ENCODE results near the gene FUT8.

Gene FUT8

GRCh38 chr14:65528069-65528468 is 115.5 kb downstream of the FUT8 start:
- no peak overlapping the region for H3K9ac ChIP-seq
- no peak overlapping the region for H3K27ac ChIP-seq
- TF ChIP-seq, protein P1, sequence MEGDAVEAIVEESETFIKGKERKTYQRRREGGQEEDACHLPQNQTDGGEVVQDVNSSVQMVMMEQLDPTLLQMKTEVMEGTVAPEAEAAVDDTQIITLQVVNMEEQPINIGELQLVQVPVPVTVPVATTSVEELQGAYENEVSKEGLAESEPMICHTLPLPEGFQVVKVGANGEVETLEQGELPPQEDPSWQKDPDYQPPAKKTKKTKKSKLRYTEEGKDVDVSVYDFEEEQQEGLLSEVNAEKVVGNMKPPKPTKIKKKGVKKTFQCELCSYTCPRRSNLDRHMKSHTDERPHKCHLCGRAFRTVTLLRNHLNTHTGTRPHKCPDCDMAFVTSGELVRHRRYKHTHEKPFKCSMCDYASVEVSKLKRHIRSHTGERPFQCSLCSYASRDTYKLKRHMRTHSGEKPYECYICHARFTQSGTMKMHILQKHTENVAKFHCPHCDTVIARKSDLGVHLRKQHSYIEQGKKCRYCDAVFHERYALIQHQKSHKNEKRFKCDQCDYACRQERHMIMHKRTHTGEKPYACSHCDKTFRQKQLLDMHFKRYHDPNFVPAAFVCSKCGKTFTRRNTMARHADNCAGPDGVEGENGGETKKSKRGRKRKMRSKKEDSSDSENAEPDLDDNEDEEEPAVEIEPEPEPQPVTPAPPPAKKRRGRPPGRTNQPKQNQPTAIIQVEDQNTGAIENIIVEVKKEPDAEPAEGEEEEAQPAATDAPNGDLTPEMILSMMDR (conservative IDR thresholded peaks at IDR 0.05; ENCODE audit: low read depth, low read length), result no peak
- H3K4me2 ChIP-seq, result no peak overlapping the region
- H3K4me1 ChIP-seq (ENCODE audit: low read depth, poor library complexity, severe bottlenecking), result no peaks in the 10 kb centered on the region
- H3K27me3 ChIP-seq (ENCODE audit: insufficient read depth, low read depth), result no peaks in the 10 kb centered on the region
- H3K36me3 ChIP-seq (ENCODE audit: insufficient read depth), result no peaks in the 10 kb centered on the region
- no peak overlapping the region for H2AFZ ChIP-seq (ENCODE audit: low read depth)
- no peaks in the 10 kb centered on the region for H4K20me1 ChIP-seq (ENCODE audit: insufficient read depth)
- H3K4me3 ChIP-seq (IDR thresholded peaks at IDR 0.05; ENCODE audit: insufficient read depth, low read depth, low read length), result no peak overlapping the region
- no peaks in the 10 kb centered on the region for H3K79me2 ChIP-seq (ENCODE audit: insufficient read depth, low read depth)

DNA sequence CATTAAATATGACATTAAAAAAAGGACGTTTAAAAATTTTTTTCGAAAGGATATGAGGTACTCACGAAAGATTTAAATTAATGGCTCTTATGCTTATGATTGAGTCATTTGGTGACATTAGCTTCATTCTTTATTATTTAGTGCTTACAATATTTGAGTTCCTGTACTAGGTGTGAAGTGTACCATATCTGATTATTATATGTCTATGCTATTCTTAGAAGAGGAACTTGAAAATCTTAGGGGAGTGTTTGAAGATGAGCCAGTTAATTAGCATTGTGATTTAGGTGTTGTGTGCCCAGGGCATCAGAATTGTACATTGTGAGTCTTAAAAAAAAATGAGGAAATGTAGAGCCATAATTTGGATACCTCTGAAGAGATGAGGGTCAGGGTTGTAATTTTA is 118.6 kb downstream of the FUT8 start:
- no peaks in the 10 kb centered on the region for H3K79me2 ChIP-seq (ENCODE audit: insufficient read depth, low read depth)
- H3K4me2 ChIP-seq, result no peak overlapping the region
- no peaks in the 10 kb centered on the region for H3K4me1 ChIP-seq (ENCODE audit: low read depth, poor library complexity, severe bottlenecking)
- no peak overlapping the region for H3K27ac ChIP-seq
- H3K27me3 ChIP-seq (ENCODE audit: insufficient read depth, low read depth), result no peaks in the 10 kb centered on the region
- TF ChIP-seq, protein P1 (conservative IDR thresholded peaks at IDR 0.05; ENCODE audit: low read depth, low read length), result no peak
- no peak overlapping the region for H3K9ac ChIP-seq
- no peak overlapping the region for H3K4me3 ChIP-seq (IDR thresholded peaks at IDR 0.05; ENCODE audit: insufficient read depth, low read depth, low read length)
- H2AFZ ChIP-seq (ENCODE audit: low read depth), result no peak overlapping the region
- no peaks in the 10 kb centered on the region for H3K36me3 ChIP-seq (ENCODE audit: insufficient read depth)
- H4K20me1 ChIP-seq (ENCODE audit: insufficient read depth), result no peaks in the 10 kb centered on the region

- Histone ChIP-seq H3K9ac (no peak overlapping the region), H3K4me3 (IDR thresholded peaks at IDR 0.05; ENCODE audit: insufficient read depth, low read depth, low read length) (no peak overlapping the region), H3K4me2 (no peak overlapping the region), H3K27ac (no peak overlapping the region), H2AFZ (ENCODE audit: low read depth) (no peak overlapping the region), H3K79me2 (ENCODE audit: insufficient read depth, low read depth) (no peaks in the 10 kb centered on the region), H3K36me3 (ENCODE audit: insufficient read depth) (no peaks in the 10 kb centered on the region), H3K4me1 (ENCODE audit: low read depth, poor library complexity, severe bottlenecking) (no peaks in the 10 kb centered on the region), H3K27me3 (ENCODE audit: insufficient read depth, low read depth) (no peaks in the 10 kb centered on the region), H4K20me1 (ENCODE audit: insufficient read depth) (no peaks in the 10 kb centered on the region)
- TF ChIP-seq, protein P1 (conservative IDR thresholded peaks at IDR 0.05; ENCODE audit: low read depth, low read length), result no peak
Observed at GRCh38 chr14:65533736-65534404, 121.3 kb downstream of the FUT8 start.

DNA sequence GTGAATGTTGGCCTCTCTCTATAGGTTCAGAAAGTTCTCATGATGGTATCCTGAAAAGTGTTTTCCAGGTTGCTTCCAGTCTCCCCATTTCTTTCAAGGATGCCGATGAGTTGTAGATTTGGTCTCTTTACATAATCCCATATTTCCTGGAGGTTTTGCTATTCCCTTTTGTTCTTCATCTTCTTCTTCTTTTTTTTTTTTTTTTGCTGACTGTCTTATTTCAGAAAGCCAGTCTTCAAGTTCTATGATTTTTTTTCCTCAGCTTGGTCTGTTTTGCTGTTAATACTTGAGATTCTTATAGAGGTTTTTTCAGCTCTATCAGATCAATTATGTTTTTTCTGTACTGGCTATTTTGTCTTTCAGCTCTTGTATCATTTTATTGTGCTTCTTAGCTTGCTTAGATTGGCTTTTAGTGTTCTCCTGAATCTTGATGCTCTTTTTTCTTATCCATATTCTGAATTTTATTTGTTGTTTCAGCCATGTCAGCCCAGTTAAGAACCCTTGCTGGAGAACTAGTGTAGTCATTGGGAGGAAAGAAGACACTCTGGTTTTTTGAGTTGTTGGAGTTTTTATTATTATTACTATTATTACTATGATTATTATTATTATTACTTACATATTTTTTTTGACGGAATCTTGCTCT is 124.4 kb downstream of the FUT8 start:
- Histone ChIP-seq H3K36me3 (ENCODE audit: insufficient read depth) (no peaks in the 10 kb centered on the region), H3K4me3 (IDR thresholded peaks at IDR 0.05; ENCODE audit: insufficient read depth, low read depth, low read length) (no peak overlapping the region), H4K20me1 (ENCODE audit: insufficient read depth) (no peaks in the 10 kb centered on the region), H3K9ac (no peak overlapping the region), H2AFZ (ENCODE audit: low read depth) (no peak overlapping the region), H3K4me1 (ENCODE audit: low read depth, poor library complexity, severe bottlenecking) (no peaks in the 10 kb centered on the region), H3K27ac (no peak overlapping the region), H3K79me2 (ENCODE audit: insufficient read depth, low read depth) (no peaks in the 10 kb centered on the region), H3K4me2 (no peak overlapping the region), H3K27me3 (ENCODE audit: insufficient read depth, low read depth) (no peaks in the 10 kb centered on the region)
- TF ChIP-seq, protein P1 (conservative IDR thresholded peaks at IDR 0.05; ENCODE audit: low read depth, low read length), result no peak
